Fibroblast of skin of back (primary cell): Measurements from ENCODE around the gene PFKFB4. TPM values are rescaled to one million over a fixed set of nuclear protein-coding genes. Genes with fewer than 3 reads are reported as not detected.

Source experiments
- DNase-seq: peaks from one replicate; pipeline ENCODE4 v3.0.0-alpha.2; 2013
- polyA plus RNA-seq, 2 experiments: library from polyadenylated mRNA; unstranded; fragments of 120-200 nt; gene quantifications; one replicate each; pipeline ENCODE4 v1.2.1, GENCODE V29; 2013; ENCODE audit not compliant: insufficient read length in 2 of 2

The PFKFB4 gene
- polyA plus RNA-seq (2013, experiment 1 of 2; ENCODE audit: insufficient read length): 35.9 TPM
- 23.7 TPM for polyA plus RNA-seq (2013, experiment 2 of 2; ENCODE audit: insufficient read length)

- DNase-seq: peak; percentile 99
Observed at GRCh38 chr3:48556796-48557626, at the start of gene PFKFB4. TSS of gene PFKFB4 (minus strand) at chr3:48556803. CDS start at chr3:48556777, 26 bp downstream.

DNA sequence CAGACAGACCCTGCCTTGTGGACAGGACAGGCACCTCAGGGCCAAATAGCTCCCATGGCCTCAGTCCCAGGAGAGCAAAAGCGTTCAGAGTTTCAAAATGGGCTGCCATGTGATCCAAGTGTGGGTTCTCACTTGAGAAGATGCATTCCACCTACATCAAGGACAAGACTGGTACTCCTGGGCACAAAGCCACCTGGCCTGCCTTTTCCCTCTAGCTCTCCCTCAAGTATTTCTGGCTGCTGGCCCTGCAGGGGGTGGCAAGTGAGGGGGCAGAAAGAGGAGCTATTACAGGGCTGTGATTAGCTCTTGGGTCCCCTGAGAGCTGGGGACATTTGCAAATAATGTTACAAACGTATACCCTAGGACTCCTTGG lies 45.0 kb upstream of the PFKFB4 start:
- DNase-seq: no peak

- DNase-seq: no peak
Observed at GRCh38 chr3:48600711-48601621, 44.4 kb upstream of the PFKFB4 start.

DNA sequence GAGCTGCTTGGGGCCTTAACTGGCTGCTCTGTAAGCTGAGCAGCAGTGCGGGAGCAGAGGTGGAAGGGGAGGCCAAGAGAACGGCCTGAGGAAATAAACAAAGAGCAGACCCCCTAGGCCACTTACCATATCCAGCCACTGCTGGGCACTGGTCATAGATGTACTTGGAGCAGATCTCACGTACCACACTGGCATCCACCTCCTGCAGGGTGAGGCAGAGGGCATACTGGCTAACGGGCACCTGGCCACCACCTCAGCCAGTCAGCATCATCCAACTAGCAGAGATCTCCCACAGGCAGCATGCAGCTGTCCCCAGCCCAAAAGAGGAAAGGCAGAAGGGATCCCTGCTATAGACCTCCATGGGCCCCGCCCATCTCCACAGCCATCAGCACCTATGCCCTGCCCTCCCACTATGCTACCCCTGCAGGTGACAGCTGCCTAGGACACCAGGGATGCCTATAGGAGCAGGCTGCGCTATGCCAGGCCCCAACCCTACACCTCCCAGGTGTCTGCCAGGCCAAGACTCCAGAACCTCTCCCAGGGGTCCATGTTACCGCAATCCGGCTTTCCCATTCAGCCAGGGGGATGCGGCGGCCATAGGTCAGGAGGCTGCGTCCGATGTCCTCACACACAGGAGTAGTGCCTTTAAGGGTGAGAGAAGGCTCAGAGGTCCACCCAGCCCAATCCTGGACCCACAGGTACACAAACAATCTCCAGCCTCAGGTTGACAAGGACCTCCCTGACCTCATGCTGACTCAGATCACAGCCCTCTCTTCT lies 43.1 kb upstream of the PFKFB4 start:
- no peak for DNase-seq

GRCh38 chr3:48599077-48599501 lies 42.5 kb upstream of the PFKFB4 start:
- no peak for DNase-seq

DNA sequence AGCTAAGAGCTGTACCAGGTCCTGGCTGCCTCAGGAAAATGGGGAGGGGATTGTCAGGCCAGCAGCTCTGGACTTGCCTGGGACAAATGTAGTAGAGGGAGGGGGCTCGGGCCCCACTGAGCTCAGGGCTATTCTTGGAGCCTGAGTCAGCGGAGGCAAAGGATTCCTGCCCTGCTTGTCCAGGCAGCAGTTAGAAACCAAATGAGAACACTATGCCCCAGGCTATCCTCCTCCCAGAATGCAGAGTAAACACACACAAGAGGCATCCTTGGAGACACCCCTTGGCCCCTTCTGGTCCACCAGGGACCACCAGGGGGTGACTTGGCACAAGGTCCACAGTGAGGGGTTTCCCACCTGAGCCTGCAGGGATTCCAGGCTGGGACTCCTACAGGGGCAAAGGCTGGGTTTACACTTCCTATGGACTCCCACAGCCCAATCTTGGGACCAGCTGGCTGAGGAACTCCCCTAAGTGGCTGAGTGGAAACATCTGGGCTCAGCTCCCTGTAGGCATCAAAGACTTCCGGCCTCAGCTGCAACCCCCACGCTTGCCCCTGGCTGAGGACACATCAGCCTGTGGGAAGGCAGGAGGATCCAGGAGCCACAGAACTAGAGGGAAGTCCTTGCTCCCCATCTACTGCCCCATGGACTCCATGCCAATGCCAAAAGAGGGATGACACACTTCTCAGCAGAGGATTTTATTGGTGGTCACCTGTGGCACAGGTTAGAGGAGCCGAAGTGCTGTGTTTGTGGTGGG lies 41.9 kb upstream of the PFKFB4 start:
- peak; percentile 97 for DNase-seq

DNA sequence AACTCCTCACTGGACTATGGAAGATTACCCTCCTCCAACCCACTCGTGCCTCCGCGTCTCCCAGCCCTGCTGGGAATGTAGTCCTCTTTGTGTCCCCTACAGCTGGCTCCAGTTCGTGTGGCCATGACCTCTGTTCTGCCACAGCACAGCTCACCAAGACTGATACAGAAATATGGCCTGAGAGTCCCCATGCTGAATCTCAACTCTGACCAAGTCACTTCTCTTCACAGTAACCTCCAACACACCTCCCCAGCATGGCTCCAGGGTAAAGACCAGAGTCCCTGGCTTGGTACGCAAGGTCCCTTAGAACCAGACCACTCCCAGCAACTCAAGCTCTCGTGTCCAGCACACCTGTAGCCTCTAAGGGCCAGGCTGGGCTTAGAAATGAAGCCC lies 40.8 kb upstream of the PFKFB4 start:
- DNase-seq: no peak

DNA sequence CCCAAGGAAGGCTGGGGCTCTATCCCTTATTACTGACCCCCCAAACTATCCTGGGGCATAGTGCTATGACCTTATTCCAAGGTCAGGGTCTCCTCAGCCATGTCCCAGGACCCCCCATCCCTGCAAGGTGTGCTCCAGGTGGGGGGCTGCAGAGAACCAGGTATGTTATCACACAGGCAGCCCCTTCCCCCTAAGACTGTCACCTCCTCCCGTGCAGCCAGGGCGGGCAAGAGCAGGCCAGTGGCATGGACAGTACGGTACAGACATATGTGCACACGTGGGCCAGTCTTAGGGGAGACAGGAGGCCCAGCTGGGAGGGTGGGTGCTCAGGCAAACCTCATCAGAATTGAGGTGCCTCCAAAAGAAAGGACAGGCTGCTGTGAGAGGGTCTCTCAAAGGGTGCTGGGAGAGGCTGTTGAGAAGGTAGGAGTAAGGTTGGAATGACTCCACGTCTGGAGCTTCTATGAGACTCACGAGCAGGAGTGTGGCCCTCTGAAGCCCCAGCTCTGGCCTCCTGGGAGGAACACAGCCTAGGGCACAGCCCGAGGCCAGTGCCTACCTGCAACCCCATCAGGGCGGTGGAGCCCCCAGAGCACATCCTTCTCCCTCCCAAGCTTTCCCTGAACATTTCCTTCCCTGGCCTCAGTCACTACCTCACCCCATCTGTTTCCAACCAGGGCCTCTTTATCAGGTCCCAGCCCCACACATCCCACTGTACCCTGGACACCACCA lies 40.2 kb upstream of the PFKFB4 start:
- no peak for DNase-seq

- no peak for DNase-seq
Observed at GRCh38 chr3:48596157-48596556, 39.6 kb upstream of the PFKFB4 start.

- DNase-seq: peak; percentile 97
Observed at GRCh38 chr3:48595526-48596121, 39.0 kb upstream of the PFKFB4 start.

DNA sequence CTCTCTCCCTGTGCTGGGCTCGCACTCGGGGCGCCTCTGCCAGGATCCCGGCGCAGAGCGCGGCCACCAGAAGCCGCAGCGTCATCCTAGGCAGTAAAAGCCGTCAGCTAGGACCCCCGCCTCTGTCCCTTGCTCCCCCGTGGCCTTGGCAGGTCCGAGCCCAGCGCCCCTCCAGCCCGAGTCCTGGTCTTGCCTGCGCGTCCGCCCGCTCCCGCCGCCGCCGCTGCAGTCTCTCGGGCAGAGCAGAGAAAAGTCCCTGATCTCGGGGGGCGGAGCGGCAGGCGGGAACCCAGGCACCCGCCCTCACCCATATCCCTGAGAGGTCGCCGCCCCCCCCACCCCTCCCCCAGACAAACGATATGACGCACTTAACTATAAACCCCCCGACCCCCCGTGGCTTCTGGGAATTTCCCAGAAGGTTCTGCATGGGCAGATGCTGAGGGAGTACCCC lies 38.5 kb upstream of the PFKFB4 start, which contains the start of gene COL7A1:
Gene COL7A1 (minus strand): TSS at position 255 of the 451 bp plus-strand sequence. CDS start 170 bp downstream, at position 85.
- no peak for DNase-seq

- DNase-seq: peak; percentile 45
Observed at GRCh38 chr3:48594417-48595049, 37.9 kb upstream of the PFKFB4 start.

DNA sequence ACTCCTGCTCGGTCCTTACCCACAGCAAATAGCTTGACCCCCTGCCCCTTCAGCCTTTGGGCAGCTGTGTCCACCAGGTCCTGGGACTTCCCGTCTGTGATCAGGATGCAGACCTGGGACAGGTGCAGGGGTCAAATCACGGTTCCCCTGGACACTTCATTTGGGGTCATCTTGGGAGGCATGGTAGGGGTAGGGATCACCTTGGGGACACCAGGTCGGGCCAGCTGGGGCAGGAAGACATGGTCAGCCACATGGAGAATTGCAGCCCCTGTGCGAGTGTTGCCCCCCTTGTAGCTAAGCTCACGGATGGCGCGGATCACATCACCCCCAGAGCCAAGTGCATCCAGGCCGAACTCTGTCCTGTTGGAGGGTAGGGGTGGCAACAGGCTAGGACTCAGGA lies 36.7 kb upstream of the PFKFB4 start:
- no peak for DNase-seq

DNA sequence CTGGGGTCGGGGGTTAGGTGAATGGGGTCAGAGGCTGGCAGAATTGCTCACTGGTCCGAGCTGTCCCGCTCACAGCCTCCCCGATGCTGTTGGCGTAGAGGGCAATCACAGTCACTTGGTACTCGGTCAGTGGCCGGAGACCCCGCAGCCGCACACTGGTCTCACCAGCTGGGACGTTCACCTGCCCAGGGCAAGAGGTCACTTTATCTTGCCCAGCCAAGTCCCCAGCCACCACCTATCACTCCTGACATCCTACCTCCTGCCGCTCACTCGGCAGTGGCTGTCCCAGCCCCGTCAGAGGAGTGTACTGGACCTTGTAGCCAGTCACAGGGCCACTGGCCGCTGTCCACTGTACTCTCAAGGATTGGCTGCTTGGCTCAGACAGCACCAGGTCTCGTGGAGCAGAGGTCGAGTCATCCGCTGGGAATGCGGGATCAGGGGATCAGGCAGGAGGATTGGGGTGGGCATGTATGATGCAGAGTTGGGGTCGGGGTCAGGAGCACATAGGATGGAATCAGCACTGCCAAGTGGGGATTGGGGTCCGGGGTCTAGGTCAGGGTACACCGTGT lies 36.0 kb upstream of the PFKFB4 start:
- DNase-seq: peak; percentile 21

GRCh38 chr3:48591886-48592518 lies 35.4 kb upstream of the PFKFB4 start:
- no peak for DNase-seq

DNA sequence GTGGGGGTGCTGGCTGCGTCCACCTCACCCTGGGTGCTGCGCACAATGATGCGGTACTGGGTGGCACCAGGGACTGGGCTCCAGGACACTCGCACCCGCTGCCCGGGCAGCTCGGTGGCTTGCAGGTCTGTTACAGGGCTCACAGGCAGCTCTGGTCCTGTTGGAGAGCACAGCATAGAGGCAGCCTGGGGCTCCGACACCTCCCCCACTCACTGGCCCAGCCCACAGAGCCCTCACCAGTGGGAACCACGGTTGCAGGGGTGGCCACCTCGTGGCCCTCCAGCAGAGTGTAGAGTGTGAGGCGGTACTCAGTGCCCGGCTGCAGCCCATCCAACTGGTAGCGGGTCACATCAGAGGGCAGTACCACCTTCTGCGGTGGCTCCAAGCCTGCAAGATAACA lies 34.8 kb upstream of the PFKFB4 start:
- DNase-seq: no peak

- DNase-seq: no peak
Observed at GRCh38 chr3:48588230-48588629, 31.6 kb upstream of the PFKFB4 start.

- DNase-seq: no peak
Observed at GRCh38 chr3:48587686-48588085, 31.1 kb upstream of the PFKFB4 start.

GRCh38 chr3:48585411-48585810 lies 28.8 kb upstream of the PFKFB4 start:
- DNase-seq: no peak
